HG02870 (cell line): ENCODE results near the gene SCARB1.

Experiments used
- ATAC-seq: cut with Tn5 transposase; IDR thresholded peaks from one replicate; pipeline ENCODE4 v1.9.1; 2021; ENCODE audit warnings: mild to moderate bottlenecking, moderate library complexity; ENCODE audit not compliant: unreplicated experiment

Gene SCARB1

GRCh38 chr12:124734224-124734788 lies 129.4 kb downstream of the SCARB1 start:
- no peak for ATAC-seq

- ATAC-seq: no peak
Measured at GRCh38 chr12:124733086-124733485, 130.6 kb downstream of the SCARB1 start.

GRCh38 chr12:124732275-124733075 lies 131.2 kb downstream of the SCARB1 start:
- no peak for ATAC-seq

GRCh38 chr12:124731869-124732268 lies 131.8 kb downstream of the SCARB1 start:
- ATAC-seq: no peak

- no peak for ATAC-seq
Measured at GRCh38 chr12:124730455-124730932, 133.2 kb downstream of the SCARB1 start.

GRCh38 chr12:124727922-124728321 lies 135.7 kb downstream of the SCARB1 start:
- no peak for ATAC-seq

- no peak for ATAC-seq
Measured at GRCh38 chr12:124727264-124727800, 136.3 kb downstream of the SCARB1 start.
